ELR (cell line): Measurements from ENCODE around the gene WWOX.

Experiments
- DNase-seq: peaks from one replicate; pipeline ENCODE4 v3.0.0-alpha.2; 2015; ENCODE audit warnings: low read depth

The WWOX gene

DNA sequence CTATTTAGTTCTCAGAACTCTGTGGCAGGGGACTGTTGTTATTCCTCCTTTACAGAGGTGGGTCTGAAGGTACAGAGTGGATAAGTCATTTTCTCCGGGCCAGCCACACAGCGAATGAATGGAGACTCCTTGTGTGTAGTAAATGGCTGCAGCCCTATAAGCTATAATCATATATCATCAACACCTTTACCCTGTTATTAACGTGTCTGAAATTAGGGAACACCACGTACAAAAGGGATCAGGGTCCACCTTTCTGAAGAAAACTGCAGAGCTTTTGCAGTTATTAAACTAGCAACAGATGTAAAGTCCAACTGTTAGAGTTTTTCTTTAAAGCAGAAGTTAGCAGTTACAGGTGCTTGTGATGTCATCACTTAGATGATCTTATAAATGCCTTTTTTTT is 804.4 kb downstream of the WWOX start:
- DNase-seq: no peak

- no peak for DNase-seq
Measured at GRCh38 chr16:78906135-78906534, 806.7 kb downstream of the WWOX start.

GRCh38 chr16:78909226-78909625 is 809.8 kb downstream of the WWOX start:
- no peak for DNase-seq

- no peak for DNase-seq
Measured at GRCh38 chr16:78915811-78916345, 816.4 kb downstream of the WWOX start.

GRCh38 chr16:78916928-78917545 is 817.6 kb downstream of the WWOX start:
- no peak for DNase-seq

- no peak for DNase-seq
Measured at GRCh38 chr16:78918805-78919305, 819.4 kb downstream of the WWOX start.

- no peak for DNase-seq
Measured at GRCh38 chr16:78919852-78920251, 820.4 kb downstream of the WWOX start.

GRCh38 chr16:78920621-78921020 is 821.2 kb downstream of the WWOX start:
- DNase-seq: no peak

DNA sequence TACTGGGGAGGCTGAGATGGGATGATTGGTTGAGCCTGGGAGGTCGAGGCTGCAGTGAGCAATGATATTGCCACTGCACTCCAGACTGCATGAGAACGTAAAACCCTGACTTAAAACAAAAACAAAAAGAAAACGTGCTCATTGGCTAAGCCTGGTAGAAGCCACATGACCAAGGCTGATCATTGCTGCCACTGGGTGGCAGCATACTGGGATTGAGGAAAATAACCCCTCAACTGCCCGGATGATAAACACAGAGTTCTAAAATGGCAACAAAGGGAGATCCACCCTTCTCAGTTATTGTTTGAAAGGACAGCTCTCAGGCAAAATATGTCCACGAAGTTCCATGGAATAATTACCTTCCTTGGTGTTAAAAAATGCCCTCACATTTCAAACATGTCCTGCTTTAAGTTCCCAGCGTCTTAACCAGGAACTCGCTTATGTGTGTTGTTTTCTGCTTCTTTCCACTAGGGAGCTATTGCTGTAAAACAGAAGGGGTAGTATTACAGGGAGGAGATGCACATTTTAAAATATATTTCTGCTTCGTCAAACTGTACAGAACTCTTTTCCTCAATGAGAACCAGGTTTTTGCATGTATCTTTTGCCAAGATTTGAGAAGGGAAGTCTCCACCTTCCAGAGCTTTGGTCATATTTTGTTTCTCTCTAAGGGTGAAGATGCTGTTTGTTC is 825.8 kb downstream of the WWOX start:
- DNase-seq: no peak

- no peak for DNase-seq
Measured at GRCh38 chr16:78926723-78927210, 827.3 kb downstream of the WWOX start.

DNA sequence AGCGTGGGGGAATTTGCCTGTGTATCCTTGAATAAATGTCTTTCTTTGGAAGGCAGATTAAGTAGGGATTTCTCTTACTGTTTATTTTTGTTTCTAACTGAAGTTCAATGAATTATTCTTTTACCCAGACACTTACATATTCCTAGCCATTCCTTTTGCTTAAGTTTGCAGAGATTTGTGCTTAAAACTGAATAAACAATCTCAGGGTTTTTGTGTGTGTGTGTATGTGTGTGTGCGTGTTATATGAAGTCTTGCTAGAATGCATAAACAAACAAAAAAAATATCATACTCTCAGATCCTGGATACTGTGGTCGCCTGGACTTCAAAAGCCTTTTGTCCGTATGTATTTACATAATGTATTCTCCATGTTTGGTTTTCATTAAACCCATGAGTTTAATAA is 828.3 kb downstream of the WWOX start:
- no peak for DNase-seq

DNA sequence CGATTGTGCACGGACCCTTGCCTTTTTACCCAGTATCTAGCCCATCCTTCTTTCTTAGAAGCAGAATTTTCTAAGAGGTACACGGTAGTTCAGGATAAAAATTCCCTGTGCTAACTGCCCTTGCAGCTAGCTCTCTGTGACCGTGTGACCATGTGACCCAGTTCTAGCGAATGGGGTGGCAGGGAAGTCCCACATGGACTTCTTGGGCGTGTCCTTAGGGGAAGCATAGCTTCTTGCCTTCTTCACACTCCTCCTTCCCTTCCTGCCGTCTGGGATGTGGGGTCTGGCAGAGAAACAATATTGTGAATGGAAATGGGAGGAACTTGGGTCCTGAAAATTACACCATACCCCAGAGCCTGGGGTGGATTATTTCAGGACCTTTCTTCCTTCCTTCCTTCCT is 830.4 kb downstream of the WWOX start:
- DNase-seq: no peak

DNA sequence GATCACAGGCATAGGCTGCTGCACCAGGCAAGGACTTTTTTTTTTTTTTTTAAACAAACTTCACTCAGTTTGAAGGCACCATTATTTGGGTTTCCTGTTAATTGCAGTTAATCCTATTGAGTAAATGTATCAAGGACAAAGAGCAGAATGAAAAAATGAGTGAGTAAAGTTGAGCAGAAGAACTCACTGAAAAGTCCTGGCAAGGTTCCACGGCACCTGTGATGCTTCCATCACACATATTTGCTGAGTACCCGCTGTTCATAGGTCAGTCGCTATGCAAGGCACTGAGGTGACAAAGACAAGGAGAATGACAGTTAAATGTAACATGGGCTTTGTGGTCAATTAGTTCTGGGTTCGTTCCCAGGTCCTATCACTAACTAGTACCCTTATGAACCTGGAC is 831.1 kb downstream of the WWOX start:
- no peak for DNase-seq

GRCh38 chr16:78931267-78931666 is 831.8 kb downstream of the WWOX start:
- DNase-seq: no peak

- no peak for DNase-seq
Measured at GRCh38 chr16:78931678-78932077, 832.2 kb downstream of the WWOX start.

GRCh38 chr16:78932355-78932943 is 833.0 kb downstream of the WWOX start:
- DNase-seq: no peak

GRCh38 chr16:78936060-78936459 is 836.6 kb downstream of the WWOX start:
- DNase-seq: no peak

- no peak for DNase-seq
Measured at GRCh38 chr16:78939597-78939996, 840.1 kb downstream of the WWOX start.

- no peak for DNase-seq
Measured at GRCh38 chr16:78942625-78943245, 843.3 kb downstream of the WWOX start.

DNA sequence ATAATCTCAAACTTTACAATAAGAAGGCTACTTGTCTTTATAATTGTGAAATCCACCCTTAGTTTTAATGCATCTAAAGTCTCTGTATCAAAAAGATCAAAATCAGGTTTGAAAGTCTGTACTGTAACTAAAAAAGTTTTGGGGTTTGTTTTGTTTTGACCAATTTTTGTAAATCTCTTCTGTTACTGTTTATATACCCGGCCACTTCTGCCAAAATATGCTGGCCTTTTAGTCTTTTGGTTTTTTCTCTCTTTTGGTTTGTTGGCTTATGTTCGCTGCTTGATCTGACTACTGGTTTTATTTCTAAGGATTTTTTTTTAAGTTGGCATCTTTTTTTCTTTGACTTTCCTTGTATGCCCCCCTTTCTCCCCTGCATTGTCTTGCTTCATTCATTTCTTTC is 845.9 kb downstream of the WWOX start:
- DNase-seq: no peak

- DNase-seq: no peak
Measured at GRCh38 chr16:78946556-78946955, 847.1 kb downstream of the WWOX start.

DNA sequence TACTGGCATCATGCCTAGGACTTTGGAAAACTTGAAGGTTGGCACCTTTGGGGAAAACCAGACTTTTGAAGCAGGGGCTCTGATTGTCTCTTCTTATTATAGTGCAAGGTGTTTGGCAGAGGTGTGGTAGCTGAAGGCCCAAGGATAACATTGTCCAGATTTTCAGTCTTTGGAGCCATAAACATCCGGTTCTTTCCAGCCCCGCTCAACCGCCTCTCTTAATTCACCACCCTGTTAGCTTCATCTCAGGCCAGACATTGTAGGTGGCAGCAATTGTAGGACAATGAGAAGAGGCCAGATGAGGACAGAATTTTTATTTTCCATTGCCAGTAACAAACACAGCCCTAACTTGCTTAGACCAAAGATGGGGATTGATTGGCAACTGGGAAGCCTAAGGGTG is 851.3 kb downstream of the WWOX start:
- DNase-seq: no peak

DNA sequence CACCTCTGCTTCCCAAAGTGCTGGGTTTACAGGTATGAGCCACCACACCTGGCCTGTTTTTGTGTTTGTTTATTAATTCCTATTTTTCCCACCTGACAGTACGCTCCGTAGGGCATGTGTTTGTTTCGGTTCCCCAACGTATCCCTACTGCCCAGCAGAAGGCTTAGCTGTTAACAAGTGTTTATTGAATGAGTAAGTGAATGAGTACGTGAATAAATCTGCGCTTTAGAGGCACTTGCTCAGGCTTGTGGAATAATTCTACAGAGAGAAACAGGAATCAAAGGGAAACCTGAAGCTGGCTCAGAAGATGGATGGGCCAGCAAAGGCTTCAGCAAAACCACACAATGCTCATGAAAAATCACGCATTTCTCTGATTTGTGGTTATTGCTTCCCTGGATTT is 853.2 kb downstream of the WWOX start:
- no peak for DNase-seq
